ENCODE results near the gene MRPL10.

DNA sequence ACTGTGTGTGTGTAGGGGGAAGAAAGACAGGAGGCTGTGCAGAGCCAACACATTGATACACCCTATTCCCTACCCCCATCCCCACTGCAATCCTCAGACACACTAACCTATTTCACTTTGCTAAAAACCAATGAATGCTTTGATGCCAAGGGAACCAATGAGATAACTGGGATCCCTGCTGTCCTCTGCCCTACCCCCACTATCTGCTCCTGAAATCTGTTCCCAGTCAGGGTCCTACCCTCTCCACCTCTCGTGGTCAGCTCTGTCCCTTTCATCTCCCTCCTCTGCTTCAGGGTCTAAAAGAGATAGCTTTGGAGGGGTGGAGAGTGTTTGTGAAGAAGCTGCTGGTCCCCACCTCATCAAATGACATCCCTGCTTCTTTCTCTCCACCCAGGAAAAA, 38.7 kb upstream of the MRPL10 start:
- TF ChIP-seq, protein P1, sequence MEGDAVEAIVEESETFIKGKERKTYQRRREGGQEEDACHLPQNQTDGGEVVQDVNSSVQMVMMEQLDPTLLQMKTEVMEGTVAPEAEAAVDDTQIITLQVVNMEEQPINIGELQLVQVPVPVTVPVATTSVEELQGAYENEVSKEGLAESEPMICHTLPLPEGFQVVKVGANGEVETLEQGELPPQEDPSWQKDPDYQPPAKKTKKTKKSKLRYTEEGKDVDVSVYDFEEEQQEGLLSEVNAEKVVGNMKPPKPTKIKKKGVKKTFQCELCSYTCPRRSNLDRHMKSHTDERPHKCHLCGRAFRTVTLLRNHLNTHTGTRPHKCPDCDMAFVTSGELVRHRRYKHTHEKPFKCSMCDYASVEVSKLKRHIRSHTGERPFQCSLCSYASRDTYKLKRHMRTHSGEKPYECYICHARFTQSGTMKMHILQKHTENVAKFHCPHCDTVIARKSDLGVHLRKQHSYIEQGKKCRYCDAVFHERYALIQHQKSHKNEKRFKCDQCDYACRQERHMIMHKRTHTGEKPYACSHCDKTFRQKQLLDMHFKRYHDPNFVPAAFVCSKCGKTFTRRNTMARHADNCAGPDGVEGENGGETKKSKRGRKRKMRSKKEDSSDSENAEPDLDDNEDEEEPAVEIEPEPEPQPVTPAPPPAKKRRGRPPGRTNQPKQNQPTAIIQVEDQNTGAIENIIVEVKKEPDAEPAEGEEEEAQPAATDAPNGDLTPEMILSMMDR (conservative IDR thresholded peaks at IDR 0.05; ENCODE audit: low read length) = no peak
- TF ChIP-seq EZH2phosphoT487 (IDR thresholded peaks at IDR 0.05; ENCODE audit: borderline replicate concordance) = no peak

All from Loucy (cell line).